ENCODE data around the gene FRMPD4.

GRCh38 chrX:12423346-12423745 lies 285.1 kb downstream of the FRMPD4 start:
- TF ChIP-seq CTCF (IDR thresholded peaks at IDR 0.05) = no peak
- no peak for TF ChIP-seq POLR2A (IDR thresholded peaks at IDR 0.05; ENCODE audit: low read depth)
